ENCODE results near the gene FAM98B.

Gene FAM98B

GRCh38 chr15:38411902-38412301, 42.0 kb upstream of the FAM98B start:
- no peak overlapping the region for H3K4me3 ChIP-seq (ENCODE audit: low read length)
- H4K20me1 ChIP-seq (ENCODE audit: insufficient read depth, low read length) = no peaks in the 10 kb centered on the region
- peaks cover 16% of the 10 kb centered on the region for H3K4me1 ChIP-seq (ENCODE audit: low read length)
- H3K4me2 ChIP-seq (ENCODE audit: low read depth, low read length) = peak overlapping the region; percentile 74; the same call in 1 of the 2 replicates
- H3K79me2 ChIP-seq (ENCODE audit: low read length) = no peaks in the 10 kb centered on the region
- TF ChIP-seq CTCF (IDR thresholded peaks at IDR 0.05; ENCODE audit: low read length) = no peak
- no peak for TF ChIP-seq EZH2 (optimal IDR thresholded peaks at IDR 0.05; ENCODE audit: low read depth, low read length)
- no peak for TF ChIP-seq EZH2phosphoT487 (IDR thresholded peaks at IDR 0.05; ENCODE audit: low read length)
- peak overlapping the region; percentile 21 for H2AFZ ChIP-seq (ENCODE audit: low read length)
- DNase-seq = no peak
- no peaks in the 10 kb centered on the region for H3K36me3 ChIP-seq (replicated peaks; ENCODE audit: insufficient read depth, low read length)
- no peaks in the 10 kb centered on the region for H3K9me2 ChIP-seq (replicated peaks; ENCODE audit: insufficient read depth, low read length)
- H3K9ac ChIP-seq (ENCODE audit: low read length) = no peak overlapping the region; the same call in 1 of the 2 replicates
- peaks cover 7% of the 10 kb centered on the region; the same call in 1 of the 2 replicates for H3F3A ChIP-seq (ENCODE audit: insufficient read depth, low read length)
- H3K27me3 ChIP-seq (replicated peaks; ENCODE audit: insufficient read depth, low read length) = no peaks in the 10 kb centered on the region
- no peaks in the 10 kb centered on the region for H3K9me3 ChIP-seq (replicated peaks; ENCODE audit: insufficient read depth, low read length)
- H3K27ac ChIP-seq (ENCODE audit: low read length) = no peak overlapping the region; the same call in 1 of the 2 replicates

- no peak for TF ChIP-seq EZH2 (optimal IDR thresholded peaks at IDR 0.05; ENCODE audit: low read depth, low read length)
- no peak for TF ChIP-seq EZH2phosphoT487 (IDR thresholded peaks at IDR 0.05; ENCODE audit: low read length)
- TF ChIP-seq CTCF (IDR thresholded peaks at IDR 0.05; ENCODE audit: low read length) = no peak
- no peaks in the 10 kb centered on the region for H3K9me3 ChIP-seq (replicated peaks; ENCODE audit: insufficient read depth, low read length)
- peaks cover 16% of the 10 kb centered on the region for H3K4me1 ChIP-seq (ENCODE audit: low read length)
- H3K4me2 ChIP-seq (ENCODE audit: low read depth, low read length) = peak overlapping the region; percentile 74
- no peaks in the 10 kb centered on the region for H3K27me3 ChIP-seq (replicated peaks; ENCODE audit: insufficient read depth, low read length)
- H3K4me3 ChIP-seq (ENCODE audit: low read length) = 0 out of 2 replicates have a peak overlapping the region, but pooled peaks have one; percentile 27
- H4K20me1 ChIP-seq (ENCODE audit: insufficient read depth, low read length) = no peaks in the 10 kb centered on the region
- no peaks in the 10 kb centered on the region for H3K36me3 ChIP-seq (replicated peaks; ENCODE audit: insufficient read depth, low read length)
- no peak overlapping the region for H3K27ac ChIP-seq (ENCODE audit: low read length)
- no peak overlapping the region; the same call in 1 of the 2 replicates for H3K9ac ChIP-seq (ENCODE audit: low read length)
- H3K79me2 ChIP-seq (ENCODE audit: low read length) = no peaks in the 10 kb centered on the region
- H3K9me2 ChIP-seq (replicated peaks; ENCODE audit: insufficient read depth, low read length) = no peaks in the 10 kb centered on the region
- peak overlapping the region; percentile 21 for H2AFZ ChIP-seq (ENCODE audit: low read length)
- H3F3A ChIP-seq (ENCODE audit: insufficient read depth, low read length) = peaks cover 7% of the 10 kb centered on the region; the same call in 1 of the 2 replicates
- peak; percentile 36 for DNase-seq
These were observed 41.5 kb upstream of the FAM98B start for GRCh38 chr15:38412466-38412865.

GRCh38 chr15:38414357-38414756, 39.6 kb upstream of the FAM98B start:
- H3K4me2 ChIP-seq (ENCODE audit: low read depth, low read length) = no peak overlapping the region
- peak; percentile 67 for DNase-seq
- no peaks in the 10 kb centered on the region for H3K36me3 ChIP-seq (replicated peaks; ENCODE audit: insufficient read depth, low read length)
- TF ChIP-seq CTCF (IDR thresholded peaks at IDR 0.05; ENCODE audit: low read length) (peak; percentile 67), EZH2 (optimal IDR thresholded peaks at IDR 0.05; ENCODE audit: low read depth, low read length) (no peak), EZH2phosphoT487 (IDR thresholded peaks at IDR 0.05; ENCODE audit: low read length) (no peak)
- no peak overlapping the region for H2AFZ ChIP-seq (ENCODE audit: low read length)
- H3K27ac ChIP-seq (ENCODE audit: low read length) = no peak overlapping the region
- H3K9me3 ChIP-seq (replicated peaks; ENCODE audit: insufficient read depth, low read length) = no peaks in the 10 kb centered on the region
- H3K79me2 ChIP-seq (ENCODE audit: low read length) = no peaks in the 10 kb centered on the region
- peaks cover 16% of the 10 kb centered on the region for H3K4me1 ChIP-seq (ENCODE audit: low read length)
- no peak overlapping the region for H3K4me3 ChIP-seq (ENCODE audit: low read length)
- H3K9ac ChIP-seq (ENCODE audit: low read length) = no peak overlapping the region
- peaks cover 7% of the 10 kb centered on the region; the same call in 1 of the 2 replicates for H3F3A ChIP-seq (ENCODE audit: insufficient read depth, low read length)
- no peaks in the 10 kb centered on the region for H4K20me1 ChIP-seq (ENCODE audit: insufficient read depth, low read length)
- H3K27me3 ChIP-seq (replicated peaks; ENCODE audit: insufficient read depth, low read length) = no peaks in the 10 kb centered on the region
- no peaks in the 10 kb centered on the region for H3K9me2 ChIP-seq (replicated peaks; ENCODE audit: insufficient read depth, low read length)

Measured in MM.1S (cell line).